Liver (tissue), 9 donors: ENCODE data around the gene ALK. TPM values are rescaled to one million over a fixed set of nuclear protein-coding genes. Genes with fewer than 3 reads are reported as not detected.

Source experiments
- DNase-seq: peaks from one replicate; pipeline ENCODE4 v3.0.0-alpha.2; 2017; ENCODE audit warnings: low spot score
- H3K27ac ChIP-seq, 2 donors: one replicate each; pipeline ENCODE4 v1.7.0; 2013; ENCODE audit warnings: inconsistent platforms in 2 of 2, low read length in 2 of 2, control low read depth in 1 of 2, low read depth in 1 of 2, mild to moderate bottlenecking in 1 of 2
- H3K27me3 ChIP-seq, 4 donors: one replicate each; pipeline versions ENCODE4 v1.6.1 to v1.7.0; 2013; ENCODE audit warnings: low read length in 3 of 4, inconsistent platforms in 1 of 4, mild to moderate bottlenecking in 1 of 4, moderate library complexity in 1 of 4; ENCODE audit not compliant: control insufficient read depth in 4 of 4, insufficient read depth in 4 of 4
- H3K36me3 ChIP-seq, 4 donors: one replicate each; pipeline versions ENCODE4 v1.6.1 to v1.7.0; 2013; ENCODE audit warnings: low read length in 3 of 4, mild to moderate bottlenecking in 3 of 4, low read depth in 1 of 4, moderate library complexity in 1 of 4; ENCODE audit not compliant: control insufficient read depth in 4 of 4, insufficient read depth in 3 of 4
- H3K4me1 ChIP-seq, 4 donors: one replicate each; pipeline versions ENCODE4 v1.6.1 to v1.7.0; 2013; ENCODE audit warnings: low read length in 3 of 4, mild to moderate bottlenecking in 3 of 4, moderate library complexity in 1 of 4; ENCODE audit not compliant: control insufficient read depth in 4 of 4, insufficient read depth in 4 of 4
- H3K4me3 ChIP-seq, 3 donors: one replicate each; pipeline versions ENCODE4 v1.6.1 to v1.7.0; 2013; ENCODE audit warnings: low read length in 3 of 3, control low read depth in 1 of 3, low read depth in 1 of 3, mild to moderate bottlenecking in 1 of 3
- H3K9ac ChIP-seq, 2 donors: one replicate each; pipeline ENCODE4 v1.7.0; 2013; ENCODE audit warnings: low read length in 2 of 2, mild to moderate bottlenecking in 2 of 2, moderate library complexity in 2 of 2, control low read depth in 1 of 2, low read depth in 1 of 2
- H3K9me3 ChIP-seq, 4 donors: one replicate each; pipeline versions ENCODE4 v1.6.1 to v1.7.0; 2013; ENCODE audit warnings: low read length in 3 of 4; ENCODE audit not compliant: control insufficient read depth in 4 of 4
- FOXA1 ChIP-seq: IDR thresholded peaks from 2 replicates; pipeline ENCODE4 v1.6.1; 2016; ENCODE audit warnings: antibody characterized with exemption
- FOXA2 ChIP-seq: IDR thresholded peaks from 2 replicates; pipeline ENCODE4 v1.6.1; 2016; ENCODE audit warnings: antibody characterized with exemption
- GABPA ChIP-seq, 2 donors: IDR thresholded peaks in 1 of 2; conservative IDR thresholded peaks in 1 of 2; 2 replicates each; pipeline ENCODE4 v1.6.1; 2016; ENCODE audit warnings: antibody characterized with exemption in 2 of 2, mild to moderate bottlenecking in 1 of 2, moderate library complexity in 1 of 2
- HNF4A ChIP-seq, 2 donors: conservative IDR thresholded peaks; 2 replicates each; pipeline ENCODE4 v1.6.1; 2016; ENCODE audit warnings: antibody characterized with exemption in 2 of 2, mild to moderate bottlenecking in 2 of 2
- HNF4G ChIP-seq: IDR thresholded peaks from 2 replicates; pipeline ENCODE4 v1.6.1; 2016; ENCODE audit warnings: antibody characterized with exemption
- JUND ChIP-seq, 2 donors: IDR thresholded peaks; 2 replicates each; pipeline ENCODE4 v1.6.1; 2016; ENCODE audit warnings: antibody characterized with exemption in 2 of 2
- RAD21 ChIP-seq, 2 donors: IDR thresholded peaks; 2 replicates each; pipeline ENCODE4 v1.6.1; 2016; ENCODE audit warnings: antibody characterized with exemption in 2 of 2, mild to moderate bottlenecking in 2 of 2
- RXRA ChIP-seq, 2 donors: IDR thresholded peaks; 2 replicates each; pipeline ENCODE4 v1.6.1; 2017 to 2018; ENCODE audit warnings: antibody characterized with exemption in 2 of 2, mild to moderate bottlenecking in 1 of 2
- YY1 ChIP-seq: IDR thresholded peaks from 2 replicates; pipeline ENCODE4 v1.6.1; 2016; ENCODE audit warnings: antibody characterized with exemption, mild to moderate bottlenecking
- WGBS: extraction: QIAGEN DNeasy Blood & Tissue Kit; methylation state at CpG from one replicate; pipeline ENCODE4 v1.1.7; 2013; 5-methylcytosine and 5-hydroxymethylcytosine counted together
- polyA plus RNA-seq, 2 donors: library from polyadenylated mRNA; stranded (reverse) in 1 of 2; unstranded in 1 of 2; fragments of 200-250 nt in 1 of 2; fragments of >200 nt in 1 of 2; fragmentation: Nextera tagmentation in 1 of 2; extraction: Ambion mirVana in 1 of 2; gene quantifications; one replicate each; pipeline versions ENCODE4 v1.2.1 to v1.2.3, GENCODE V29; 2013 to 2015
- total RNA-seq, 2 donors: library from RNA; depleted of rRNA; stranded (reverse); fragments of >200 nt; gene quantifications; one replicate each; pipeline ENCODE4 v1.2.3, GENCODE V29; 2014
- TF ChIP-seq, protein P1 (sequence below): IDR thresholded peaks from 2 replicates; pipeline ENCODE4 v1.6.1; 2016; ENCODE audit warnings: antibody characterized with exemption, mild to moderate bottlenecking
- TF ChIP-seq, protein P2 (sequence below): fragments of 150-350 bp; IDR thresholded peaks from 2 replicates; pipeline ENCODE4 v1.5.1; 2017; ENCODE audit warnings: improper control_type of control experiment, low read depth, low read length; ENCODE audit not compliant: missing input control
- TF ChIP-seq, protein P3 (sequence below): IDR thresholded peaks from 2 replicates; pipeline ENCODE4 v1.6.1; 2016; ENCODE audit warnings: antibody characterized with exemption
- TF ChIP-seq, protein P4 (sequence below): IDR thresholded peaks from 2 replicates; pipeline ENCODE4 v1.6.1; 2016; ENCODE audit warnings: antibody characterized with exemption
- TF ChIP-seq, protein P5 (sequence below): IDR thresholded peaks from 2 replicates; pipeline ENCODE4 v1.6.1; 2016; ENCODE audit warnings: antibody characterized with exemption
- donor health status: healthy.
- donor health status: healthy.
- donor health status: healthy.
- donor health status: healthy.
- donor health status: healthy.

The ALK gene
- total and polyA plus RNA-seq, 4 donors: under 0.01 TPM; not detected in 3

DNA sequence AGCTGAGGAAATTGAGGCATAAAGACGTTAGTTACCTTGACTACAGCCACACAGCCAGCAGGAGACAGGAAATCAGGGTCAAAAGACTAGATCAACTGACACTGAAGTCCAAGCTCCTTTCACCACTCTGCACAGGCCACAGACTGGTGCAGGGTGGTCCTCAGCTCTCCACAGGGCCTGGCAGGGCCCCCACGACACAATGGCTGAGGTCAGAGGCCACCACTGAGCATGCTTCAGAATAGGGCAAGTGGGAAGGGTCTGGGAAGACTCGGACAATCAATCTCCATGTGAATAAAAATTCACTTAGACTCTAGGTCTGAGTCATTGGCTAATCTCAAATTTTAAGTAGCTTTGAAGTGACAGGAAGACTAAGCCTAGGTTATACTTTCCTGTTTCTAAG, 201.7 kb downstream of the ALK start (continued):
- TF ChIP-seq, protein P1, sequence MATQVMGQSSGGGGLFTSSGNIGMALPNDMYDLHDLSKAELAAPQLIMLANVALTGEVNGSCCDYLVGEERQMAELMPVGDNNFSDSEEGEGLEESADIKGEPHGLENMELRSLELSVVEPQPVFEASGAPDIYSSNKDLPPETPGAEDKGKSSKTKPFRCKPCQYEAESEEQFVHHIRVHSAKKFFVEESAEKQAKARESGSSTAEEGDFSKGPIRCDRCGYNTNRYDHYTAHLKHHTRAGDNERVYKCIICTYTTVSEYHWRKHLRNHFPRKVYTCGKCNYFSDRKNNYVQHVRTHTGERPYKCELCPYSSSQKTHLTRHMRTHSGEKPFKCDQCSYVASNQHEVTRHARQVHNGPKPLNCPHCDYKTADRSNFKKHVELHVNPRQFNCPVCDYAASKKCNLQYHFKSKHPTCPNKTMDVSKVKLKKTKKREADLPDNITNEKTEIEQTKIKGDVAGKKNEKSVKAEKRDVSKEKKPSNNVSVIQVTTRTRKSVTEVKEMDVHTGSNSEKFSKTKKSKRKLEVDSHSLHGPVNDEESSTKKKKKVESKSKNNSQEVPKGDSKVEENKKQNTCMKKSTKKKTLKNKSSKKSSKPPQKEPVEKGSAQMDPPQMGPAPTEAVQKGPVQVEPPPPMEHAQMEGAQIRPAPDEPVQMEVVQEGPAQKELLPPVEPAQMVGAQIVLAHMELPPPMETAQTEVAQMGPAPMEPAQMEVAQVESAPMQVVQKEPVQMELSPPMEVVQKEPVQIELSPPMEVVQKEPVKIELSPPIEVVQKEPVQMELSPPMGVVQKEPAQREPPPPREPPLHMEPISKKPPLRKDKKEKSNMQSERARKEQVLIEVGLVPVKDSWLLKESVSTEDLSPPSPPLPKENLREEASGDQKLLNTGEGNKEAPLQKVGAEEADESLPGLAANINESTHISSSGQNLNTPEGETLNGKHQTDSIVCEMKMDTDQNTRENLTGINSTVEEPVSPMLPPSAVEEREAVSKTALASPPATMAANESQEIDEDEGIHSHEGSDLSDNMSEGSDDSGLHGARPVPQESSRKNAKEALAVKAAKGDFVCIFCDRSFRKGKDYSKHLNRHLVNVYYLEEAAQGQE: no peak
- TF ChIP-seq GABPA (IDR thresholded peaks at IDR 0.05 in 1 of 2, conservative IDR thresholded peaks at IDR 0.05 in 1 of 2) (no peak), JUND (IDR thresholded peaks at IDR 0.05) (no peak)

DNA sequence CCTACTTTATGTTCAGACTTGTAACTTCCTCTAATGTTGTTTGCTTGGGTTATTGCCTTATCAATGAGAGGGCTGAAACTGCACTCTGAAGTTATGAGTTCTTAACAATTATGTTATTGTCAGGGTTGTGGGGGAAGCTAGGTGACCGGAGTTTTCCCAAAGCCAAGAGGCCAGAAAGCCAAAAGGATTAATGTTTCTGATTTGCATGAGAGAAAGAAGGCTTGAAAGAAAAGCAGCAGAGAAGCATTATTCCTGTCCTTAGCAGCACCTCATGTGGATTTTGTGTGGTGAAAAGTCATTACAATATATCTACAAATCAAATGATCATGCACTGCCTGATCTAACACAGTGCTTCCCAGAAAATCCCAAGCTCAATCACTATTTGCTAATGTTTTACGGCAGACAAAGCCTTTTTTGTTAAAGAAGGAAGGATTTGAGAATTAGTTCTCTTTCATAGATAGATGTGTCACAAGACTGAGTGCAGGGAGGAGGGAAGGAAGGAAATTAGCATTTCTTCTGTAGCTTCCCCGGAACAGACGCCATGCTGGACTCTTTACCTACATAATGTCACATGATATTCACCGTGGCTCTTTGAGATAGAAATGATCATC, 203.2 kb downstream of the ALK start:
- H3K9ac ChIP-seq: no peak overlapping the region
- peaks cover 0 to 3% (median 1%) of the 10 kb centered on the region in 4 donors for H3K4me1 ChIP-seq
- peaks cover 0 to 2% (median 0%) of the 10 kb centered on the region in 4 donors for H3K9me3 ChIP-seq
- H3K27me3 ChIP-seq: no peaks in the 10 kb centered on the region
- H3K36me3 ChIP-seq: no peaks in the 10 kb centered on the region
- H3K27ac ChIP-seq: no peak overlapping the region
- DNase-seq: no peak
- TF ChIP-seq JUND (IDR thresholded peaks at IDR 0.05) (no peak), FOXA2 (no peak), HNF4A (conservative IDR thresholded peaks at IDR 0.05) (no peak), YY1 (no peak), FOXA1 (no peak), RAD21 (IDR thresholded peaks at IDR 0.05) (no peak), RXRA (IDR thresholded peaks at IDR 0.05) (no peak), HNF4G (no peak)
- TF ChIP-seq, protein P2, sequence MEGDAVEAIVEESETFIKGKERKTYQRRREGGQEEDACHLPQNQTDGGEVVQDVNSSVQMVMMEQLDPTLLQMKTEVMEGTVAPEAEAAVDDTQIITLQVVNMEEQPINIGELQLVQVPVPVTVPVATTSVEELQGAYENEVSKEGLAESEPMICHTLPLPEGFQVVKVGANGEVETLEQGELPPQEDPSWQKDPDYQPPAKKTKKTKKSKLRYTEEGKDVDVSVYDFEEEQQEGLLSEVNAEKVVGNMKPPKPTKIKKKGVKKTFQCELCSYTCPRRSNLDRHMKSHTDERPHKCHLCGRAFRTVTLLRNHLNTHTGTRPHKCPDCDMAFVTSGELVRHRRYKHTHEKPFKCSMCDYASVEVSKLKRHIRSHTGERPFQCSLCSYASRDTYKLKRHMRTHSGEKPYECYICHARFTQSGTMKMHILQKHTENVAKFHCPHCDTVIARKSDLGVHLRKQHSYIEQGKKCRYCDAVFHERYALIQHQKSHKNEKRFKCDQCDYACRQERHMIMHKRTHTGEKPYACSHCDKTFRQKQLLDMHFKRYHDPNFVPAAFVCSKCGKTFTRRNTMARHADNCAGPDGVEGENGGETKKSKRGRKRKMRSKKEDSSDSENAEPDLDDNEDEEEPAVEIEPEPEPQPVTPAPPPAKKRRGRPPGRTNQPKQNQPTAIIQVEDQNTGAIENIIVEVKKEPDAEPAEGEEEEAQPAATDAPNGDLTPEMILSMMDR: no peak
- TF ChIP-seq, protein P3, sequence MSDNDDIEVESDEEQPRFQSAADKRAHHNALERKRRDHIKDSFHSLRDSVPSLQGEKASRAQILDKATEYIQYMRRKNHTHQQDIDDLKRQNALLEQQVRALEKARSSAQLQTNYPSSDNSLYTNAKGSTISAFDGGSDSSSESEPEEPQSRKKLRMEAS: no peak
- TF ChIP-seq, protein P4, sequence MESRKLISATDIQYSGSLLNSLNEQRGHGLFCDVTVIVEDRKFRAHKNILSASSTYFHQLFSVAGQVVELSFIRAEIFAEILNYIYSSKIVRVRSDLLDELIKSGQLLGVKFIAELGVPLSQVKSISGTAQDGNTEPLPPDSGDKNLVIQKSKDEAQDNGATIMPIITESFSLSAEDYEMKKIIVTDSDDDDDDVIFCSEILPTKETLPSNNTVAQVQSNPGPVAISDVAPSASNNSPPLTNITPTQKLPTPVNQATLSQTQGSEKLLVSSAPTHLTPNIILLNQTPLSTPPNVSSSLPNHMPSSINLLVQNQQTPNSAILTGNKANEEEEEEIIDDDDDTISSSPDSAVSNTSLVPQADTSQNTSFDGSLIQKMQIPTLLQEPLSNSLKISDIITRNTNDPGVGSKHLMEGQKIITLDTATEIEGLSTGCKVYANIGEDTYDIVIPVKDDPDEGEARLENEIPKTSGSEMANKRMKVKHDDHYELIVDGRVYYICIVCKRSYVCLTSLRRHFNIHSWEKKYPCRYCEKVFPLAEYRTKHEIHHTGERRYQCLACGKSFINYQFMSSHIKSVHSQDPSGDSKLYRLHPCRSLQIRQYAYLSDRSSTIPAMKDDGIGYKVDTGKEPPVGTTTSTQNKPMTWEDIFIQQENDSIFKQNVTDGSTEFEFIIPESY: no peak
- H3K4me3 ChIP-seq: no peak overlapping the region
- WGBS: 79% methylated on average over 5 of the region's 5 CpGs

DNA sequence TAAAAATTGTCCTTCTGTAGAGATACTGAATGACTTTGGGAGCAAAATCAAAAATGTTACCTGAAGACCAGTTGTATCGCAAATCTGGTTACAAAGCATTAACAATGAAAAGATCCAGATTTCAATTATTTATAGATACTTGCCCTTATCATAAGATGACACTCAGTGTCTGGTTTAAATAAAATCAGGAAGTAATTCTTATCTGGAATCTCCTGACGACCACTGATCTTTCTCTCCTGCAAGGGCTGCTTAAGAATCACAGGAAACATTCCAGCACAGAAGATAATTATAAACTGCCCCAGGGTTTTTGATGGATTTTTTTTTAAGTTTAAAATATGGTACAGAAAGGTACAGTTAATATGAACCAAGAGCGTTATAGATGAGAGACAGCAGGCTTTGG, 205.7 kb downstream of the ALK start:
- WGBS: 80% methylated on average over 3 of the region's 3 CpGs
- no peak for TF ChIP-seq RXRA (IDR thresholded peaks at IDR 0.05)
- TF ChIP-seq RAD21 (IDR thresholded peaks at IDR 0.05): no peak
- no peak for TF ChIP-seq YY1
- no peak for TF ChIP-seq FOXA1
- TF ChIP-seq, protein P5, sequence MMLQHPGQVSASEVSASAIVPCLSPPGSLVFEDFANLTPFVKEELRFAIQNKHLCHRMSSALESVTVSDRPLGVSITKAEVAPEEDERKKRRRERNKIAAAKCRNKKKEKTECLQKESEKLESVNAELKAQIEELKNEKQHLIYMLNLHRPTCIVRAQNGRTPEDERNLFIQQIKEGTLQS: no peak
- TF ChIP-seq JUND (IDR thresholded peaks at IDR 0.05): no peak
- TF ChIP-seq, protein P3: no peak
- TF ChIP-seq, protein P1: no peak
- TF ChIP-seq HNF4G: no peak
- TF ChIP-seq, protein P2: no peak

More for the DNA sequence above, 205.7 kb downstream of the ALK start:
- no peaks in the 10 kb centered on the region for H3K36me3 ChIP-seq
- no peaks in the 10 kb centered on the region for H3K27me3 ChIP-seq
- no peak overlapping the region for H3K27ac ChIP-seq
- DNase-seq: no peak
- H3K4me3 ChIP-seq: no peak overlapping the region
- no peaks in the 10 kb centered on the region for H3K9me3 ChIP-seq
- no peaks in the 10 kb centered on the region for H3K4me1 ChIP-seq
- H3K9ac ChIP-seq: no peak overlapping the region
